HG03045 (cell line): ENCODE results near the gene SEMA6C.

Source experiments
- ATAC-seq: cut with Tn5 transposase; IDR thresholded peaks from one replicate; pipeline ENCODE4 v1.9.1; 2021; ENCODE audit warnings: mild to moderate bottlenecking, moderate library complexity; ENCODE audit not compliant: unreplicated experiment

SEMA6C gene

GRCh38 chr1:151164732-151165280, 18.4 kb upstream of the SEMA6C start:
- no peak for ATAC-seq

GRCh38 chr1:151159373-151159772, 12.9 kb upstream of the SEMA6C start:
- ATAC-seq: no peak

GRCh38 chr1:151158751-151159251, 12.4 kb upstream of the SEMA6C start:
- no peak for ATAC-seq

GRCh38 chr1:151158326-151158725, 11.9 kb upstream of the SEMA6C start:
- ATAC-seq: no peak

GRCh38 chr1:151157067-151157531, 10.7 kb upstream of the SEMA6C start:
- ATAC-seq: no peak

GRCh38 chr1:151156515-151156819, 10.0 kb upstream of the SEMA6C start, which contains the start of gene TNFAIP8L2:
TNFAIP8L2 (plus strand) TSS chr1:151156649; CDS start chr1:151158698, 2,049 bp downstream.
- ATAC-seq: peak; percentile 73

- no peak for ATAC-seq
Measured at GRCh38 chr1:151147665-151148064, 1.2 kb upstream of the SEMA6C start.

- ATAC-seq: no peak
Measured at GRCh38 chr1:151147132-151147503, 687 bp upstream of the SEMA6C start.

- ATAC-seq: no peak
Measured at GRCh38 chr1:151146072-151146411, 389 bp downstream of the SEMA6C start.

- ATAC-seq: no peak
Measured at GRCh38 chr1:151145304-151146071, 943 bp downstream of the SEMA6C start.

GRCh38 chr1:151144474-151145303, 1.7 kb downstream of the SEMA6C start:
- ATAC-seq: no peak

GRCh38 chr1:151143986-151144385, 2.4 kb downstream of the SEMA6C start:
- ATAC-seq: no peak

GRCh38 chr1:151143057-151143435, 3.4 kb downstream of the SEMA6C start:
- ATAC-seq: no peak

- ATAC-seq: no peak
Measured at GRCh38 chr1:151142411-151143056, 3.9 kb downstream of the SEMA6C start.

- no peak for ATAC-seq
Measured at GRCh38 chr1:151137789-151138188, 8.6 kb downstream of the SEMA6C start.

- ATAC-seq: no peak
Measured at GRCh38 chr1:151135433-151136385, 10.7 kb downstream of the SEMA6C start.

- no peak for ATAC-seq
Measured at GRCh38 chr1:151134991-151135390, 11.4 kb downstream of the SEMA6C start.

GRCh38 chr1:151134396-151134795, 12.0 kb downstream of the SEMA6C start:
- ATAC-seq: no peak

- ATAC-seq: no peak
Measured at GRCh38 chr1:151133018-151133806, 13.2 kb downstream of the SEMA6C start.
